Measurements from ENCODE around the gene STRIP1. TPM values are rescaled to one million over a fixed set of nuclear protein-coding genes. Genes with fewer than 3 reads are reported as not detected.

The STRIP1 gene
- polyA plus RNA-seq, 1 donor = 37.8 TPM

DNA sequence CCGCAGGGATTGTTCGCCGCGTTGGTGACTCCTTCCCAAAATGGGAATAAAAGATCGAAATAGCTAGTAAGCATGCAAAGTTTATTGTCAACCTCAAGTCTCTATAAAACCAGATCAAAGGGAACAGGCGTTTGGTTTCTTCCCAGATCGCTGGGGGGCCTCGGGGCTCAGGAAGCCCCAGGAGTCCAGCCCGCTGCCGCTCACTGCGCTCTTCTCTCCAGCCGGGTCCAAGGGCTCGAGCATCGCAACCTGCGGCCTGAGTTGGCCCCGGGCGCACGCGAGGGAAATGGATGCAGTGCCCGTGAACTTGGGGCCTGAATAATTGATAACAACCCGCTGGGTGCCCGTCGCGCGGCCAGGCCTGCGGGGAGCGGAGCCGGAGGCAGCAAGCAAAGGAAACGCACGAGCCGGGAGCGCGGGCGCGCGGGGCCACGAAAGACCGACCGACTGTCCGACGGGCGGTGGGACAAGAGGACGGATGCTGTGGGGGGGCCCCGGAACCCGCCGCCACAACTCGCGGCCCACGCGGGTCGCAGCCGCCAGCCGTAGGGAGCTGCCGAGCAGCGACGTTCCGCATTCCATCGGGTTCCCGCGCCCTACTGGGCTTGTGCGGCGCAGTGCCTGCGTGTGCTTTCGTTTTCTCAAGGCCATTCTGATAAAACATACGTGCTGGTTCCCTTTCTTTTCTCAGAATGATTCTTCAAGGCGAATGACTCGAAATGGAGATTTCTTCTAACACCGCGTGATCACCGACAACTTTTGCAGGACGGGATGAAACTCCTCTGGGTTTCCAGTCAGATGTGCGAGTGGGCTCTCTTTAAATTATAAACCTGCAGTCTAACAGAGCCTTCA is 50.0 kb downstream of the STRIP1 start:
- peak; percentile 56 to 81 for DNase-seq
- Histone ChIP-seq H3K4me3 (ENCODE audit: low read length) (peak overlapping the region; percentile 32), H3K36me3 (ENCODE audit: control insufficient read depth, insufficient read depth, low read length) (no peaks in the 10 kb centered on the region), H3K4me1 (ENCODE audit: control insufficient read depth, insufficient read depth, low read length) (peaks cover 8% of the 10 kb centered on the region), H3K27me3 (ENCODE audit: control insufficient read depth, insufficient read depth, low read length) (peaks cover 82% of the 10 kb centered on the region), H3K9me3 (ENCODE audit: control insufficient read depth, low read depth, low read length) (peaks cover 8% of the 10 kb centered on the region), H3K27ac (ENCODE audit: low read length) (no peak overlapping the region)
- no CpG with 5 or more reads among the region's 72 CpGs for WGBS (ENCODE audit: insufficient coverage, low lambda C conversion rate)

DNA sequence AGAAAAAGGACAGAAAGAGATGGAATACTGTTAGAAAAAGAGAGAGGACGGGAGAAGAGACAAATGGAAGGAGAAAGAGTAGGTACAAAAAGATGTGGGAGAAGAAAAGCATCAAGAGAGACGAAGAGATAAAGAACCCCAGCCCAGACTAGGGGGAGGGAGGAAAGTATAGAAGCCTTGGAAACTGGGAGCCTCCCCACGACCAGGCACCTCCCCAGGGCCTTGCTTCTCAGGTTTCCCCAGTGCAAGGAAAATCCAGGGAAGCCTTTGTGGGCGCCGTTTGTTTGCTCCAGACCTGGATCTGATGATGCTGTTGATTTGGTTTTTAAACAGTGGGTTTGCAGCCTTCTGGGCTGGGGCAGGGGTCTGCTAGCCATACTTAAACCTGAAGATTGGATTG is 51.2 kb downstream of the STRIP1 start:
- no peak for DNase-seq
- Histone ChIP-seq H3K9me3 (ENCODE audit: control insufficient read depth, low read depth, low read length) (peaks cover 8% of the 10 kb centered on the region), H3K4me3 (ENCODE audit: low read length) (no peak overlapping the region), H3K27ac (ENCODE audit: low read length) (no peak overlapping the region), H3K36me3 (ENCODE audit: control insufficient read depth, insufficient read depth, low read length) (no peaks in the 10 kb centered on the region), H3K27me3 (ENCODE audit: control insufficient read depth, insufficient read depth, low read length) (peaks cover 90% of the 10 kb centered on the region), H3K4me1 (ENCODE audit: control insufficient read depth, insufficient read depth, low read length) (peaks cover 8% of the 10 kb centered on the region)
- WGBS (ENCODE audit: insufficient coverage, low lambda C conversion rate) = 35% methylated on average over 2 of the region's 5 CpGs

DNA sequence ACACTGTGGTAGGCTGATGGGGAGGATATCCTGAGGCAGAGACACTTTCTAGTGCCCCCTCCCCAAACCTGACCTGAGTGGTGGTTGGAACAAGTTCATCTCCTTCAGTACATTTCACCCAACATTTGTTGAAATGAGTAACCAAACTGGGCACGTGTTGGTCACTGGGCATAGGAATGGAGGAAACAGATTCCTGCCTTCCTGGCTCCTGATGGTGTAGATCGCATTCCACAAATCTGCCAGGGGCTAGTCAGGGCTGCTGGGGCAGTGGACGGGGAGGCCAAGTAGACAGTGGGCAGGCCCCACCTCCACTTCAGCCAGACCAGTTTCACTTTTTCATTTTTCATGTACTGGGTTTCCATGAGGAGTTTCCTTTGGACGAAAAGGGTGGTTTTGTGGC is 52.5 kb downstream of the STRIP1 start:
- no peak overlapping the region for H3K4me3 ChIP-seq (ENCODE audit: low read length)
- WGBS (ENCODE audit: insufficient coverage, low lambda C conversion rate) = no CpG with 5 or more reads among the region's 4 CpGs
- DNase-seq = no peak
- H3K9me3 ChIP-seq (ENCODE audit: control insufficient read depth, low read depth, low read length) = peaks cover 8% of the 10 kb centered on the region
- no peaks in the 10 kb centered on the region for H3K36me3 ChIP-seq (ENCODE audit: control insufficient read depth, insufficient read depth, low read length)
- peaks cover 87% of the 10 kb centered on the region for H3K27me3 ChIP-seq (ENCODE audit: control insufficient read depth, insufficient read depth, low read length)
- H3K4me1 ChIP-seq (ENCODE audit: control insufficient read depth, insufficient read depth, low read length) = peaks cover 8% of the 10 kb centered on the region
- no peak overlapping the region for H3K27ac ChIP-seq (ENCODE audit: low read length)

DNA sequence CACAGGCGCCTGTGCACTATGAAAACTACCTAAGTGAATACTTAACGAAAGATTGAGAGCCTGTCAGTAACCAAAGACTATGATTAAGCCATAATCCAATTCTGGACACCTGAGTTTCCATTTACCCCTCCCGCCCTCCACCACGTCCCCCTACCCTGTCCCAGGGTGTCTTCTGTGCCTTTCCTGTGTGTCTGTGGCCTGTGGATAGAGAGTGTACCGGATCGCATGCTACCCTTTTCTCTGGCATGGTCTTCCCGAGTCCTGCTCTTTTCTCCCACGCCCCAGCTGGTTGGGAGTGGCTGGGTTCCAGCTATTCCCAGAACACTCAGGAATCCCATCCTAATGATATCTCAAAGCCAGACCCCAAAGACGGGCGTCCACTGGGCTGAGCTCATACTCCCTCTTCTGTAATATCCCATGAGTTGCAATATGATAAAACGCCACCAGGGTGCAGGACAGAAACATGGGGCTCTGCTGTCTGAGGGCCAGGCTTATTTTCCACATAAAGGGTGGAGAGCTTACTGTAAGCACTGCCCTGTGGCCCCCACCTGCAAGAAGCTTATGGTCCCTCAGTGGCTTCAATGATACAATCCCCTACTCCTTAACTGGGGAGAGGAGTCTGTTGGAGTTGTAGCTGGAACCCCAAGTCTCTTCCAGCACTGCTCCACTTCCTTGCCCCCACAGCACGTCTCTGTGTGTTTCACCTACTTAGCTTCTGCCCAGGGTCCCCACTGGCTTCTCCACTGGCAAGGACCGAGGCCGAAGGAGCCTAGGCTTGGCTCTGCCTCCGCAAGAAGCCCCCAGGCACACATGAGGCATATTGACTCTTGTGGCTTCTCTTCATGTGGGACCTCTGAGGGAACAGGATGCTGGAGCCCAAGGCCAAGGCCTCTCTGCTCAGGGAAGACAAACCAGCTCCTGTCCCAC is 53.7 kb downstream of the STRIP1 start:
- peak in 1 of 2 donors; percentile 41 for DNase-seq
- H3K4me1 ChIP-seq (ENCODE audit: control insufficient read depth, insufficient read depth, low read length) = peaks cover 8% of the 10 kb centered on the region
- no peak overlapping the region for H3K4me3 ChIP-seq (ENCODE audit: low read length)
- H3K36me3 ChIP-seq (ENCODE audit: control insufficient read depth, insufficient read depth, low read length) = no peaks in the 10 kb centered on the region
- H3K27ac ChIP-seq (ENCODE audit: low read length) = no peak overlapping the region
- peaks cover 8% of the 10 kb centered on the region for H3K9me3 ChIP-seq (ENCODE audit: control insufficient read depth, low read depth, low read length)
- no CpG with 5 or more reads among the region's 15 CpGs for WGBS (ENCODE audit: insufficient coverage, low lambda C conversion rate)
- H3K27me3 ChIP-seq (ENCODE audit: control insufficient read depth, insufficient read depth, low read length) = peaks cover 85% of the 10 kb centered on the region

DNA sequence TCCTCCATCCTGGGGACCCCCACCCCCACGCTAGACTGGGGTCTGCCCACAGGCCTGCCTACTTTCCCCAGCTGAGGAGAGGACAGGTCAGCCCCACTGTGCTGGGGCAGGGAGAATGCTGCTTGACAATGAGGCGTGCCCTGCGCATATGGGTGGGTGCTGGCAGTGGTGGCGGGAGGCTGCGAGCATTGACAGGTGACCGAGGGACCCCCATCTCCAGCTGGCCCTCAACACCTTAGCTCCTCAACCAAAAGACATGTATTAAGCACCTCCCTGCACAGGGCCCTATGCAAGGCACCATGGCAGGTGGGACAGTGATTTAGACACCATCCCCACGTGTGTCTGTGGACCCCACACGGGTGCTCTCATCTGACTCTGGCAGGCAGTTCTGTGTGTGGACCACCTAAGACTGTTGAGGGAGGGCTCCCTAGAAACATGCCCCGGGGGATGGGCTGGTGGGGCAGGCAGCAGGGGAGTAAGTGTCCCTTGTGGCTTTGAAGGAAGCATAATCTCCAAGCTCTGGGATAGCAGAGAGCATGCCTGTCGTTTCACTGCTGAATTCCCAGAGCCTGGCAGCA is 54.4 kb downstream of the STRIP1 start:
- Histone ChIP-seq H3K9me3 (ENCODE audit: control insufficient read depth, low read depth, low read length) (peaks cover 6% of the 10 kb centered on the region), H3K4me3 (ENCODE audit: low read length) (no peak overlapping the region), H3K27ac (ENCODE audit: low read length) (no peak overlapping the region), H3K36me3 (ENCODE audit: control insufficient read depth, insufficient read depth, low read length) (no peaks in the 10 kb centered on the region), H3K27me3 (ENCODE audit: control insufficient read depth, insufficient read depth, low read length) (peaks cover 82% of the 10 kb centered on the region), H3K4me1 (ENCODE audit: control insufficient read depth, insufficient read depth, low read length) (peaks cover 6% of the 10 kb centered on the region)
- DNase-seq = no peak
- WGBS (ENCODE audit: insufficient coverage, low lambda C conversion rate) = no CpG with 5 or more reads among the region's 10 CpGs

DNA sequence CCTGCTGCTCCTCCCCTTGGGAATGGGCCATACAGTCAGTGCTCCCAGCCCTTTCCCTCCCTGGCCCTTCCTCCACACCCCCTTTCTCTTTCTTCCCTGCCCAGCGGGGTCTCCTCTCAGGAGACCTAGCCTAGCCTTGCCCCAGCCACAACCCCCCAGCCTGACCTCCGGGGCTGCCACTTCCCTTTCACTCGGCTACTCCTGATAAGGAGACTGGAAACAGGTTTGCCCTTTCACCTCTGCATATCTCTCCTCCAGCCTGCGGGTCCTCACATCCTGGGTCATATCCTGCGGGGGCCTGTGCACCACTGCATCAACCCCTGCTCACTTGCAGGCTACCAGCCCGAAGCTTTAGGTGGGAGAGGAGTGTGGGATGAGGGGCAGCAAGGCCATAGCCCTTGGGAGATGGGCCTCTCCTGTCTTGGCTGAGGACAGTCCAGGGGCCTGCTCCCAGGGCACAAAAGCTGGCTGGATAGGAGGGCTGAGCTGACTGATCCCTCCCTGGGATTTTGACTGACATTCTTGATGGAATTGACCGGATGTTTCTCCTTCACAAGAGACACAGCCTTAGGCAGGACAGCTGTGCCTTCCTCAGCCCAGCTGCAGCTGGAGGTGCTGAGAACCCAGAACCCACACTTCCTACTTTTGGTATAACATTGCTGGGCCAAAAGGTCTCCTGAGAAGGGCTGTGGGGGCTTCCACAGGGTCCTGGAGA is 55.3 kb downstream of the STRIP1 start:
- Histone ChIP-seq H3K27me3 (ENCODE audit: control insufficient read depth, insufficient read depth, low read length) (peaks cover 82% of the 10 kb centered on the region), H3K27ac (ENCODE audit: low read length) (no peak overlapping the region), H3K36me3 (ENCODE audit: control insufficient read depth, insufficient read depth, low read length) (no peaks in the 10 kb centered on the region), H3K9me3 (ENCODE audit: control insufficient read depth, low read depth, low read length) (no peaks in the 10 kb centered on the region), H3K4me3 (ENCODE audit: low read length) (no peak overlapping the region), H3K4me1 (ENCODE audit: control insufficient read depth, insufficient read depth, low read length) (no peaks in the 10 kb centered on the region)
- WGBS (ENCODE audit: insufficient coverage, low lambda C conversion rate) = no CpG with 5 or more reads among the region's 7 CpGs
- DNase-seq = no peak

DNA sequence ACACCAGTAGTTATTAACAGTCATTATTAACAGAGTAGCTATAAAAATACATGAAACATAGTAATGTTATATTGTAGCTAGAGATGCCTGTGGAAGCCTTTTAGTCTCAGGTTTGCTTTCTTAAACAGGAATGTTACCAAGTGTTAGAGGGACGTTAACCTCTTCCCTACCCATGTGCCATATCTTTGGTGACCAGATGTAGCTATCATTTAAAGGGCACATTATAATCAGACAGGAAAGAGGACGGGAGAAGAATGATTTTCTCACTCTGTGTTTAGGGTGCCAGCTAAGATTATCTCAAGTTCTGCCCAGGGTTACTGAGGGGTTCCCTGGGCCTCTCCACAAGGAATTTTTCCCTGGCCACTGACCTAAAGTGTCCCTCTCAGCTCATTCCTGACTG is 57.0 kb downstream of the STRIP1 start:
- H3K9me3 ChIP-seq (ENCODE audit: control insufficient read depth, low read depth, low read length) = no peaks in the 10 kb centered on the region
- no CpG with 5 or more reads among the region's 2 CpGs for WGBS (ENCODE audit: insufficient coverage, low lambda C conversion rate)
- H3K4me3 ChIP-seq (ENCODE audit: low read length) = no peak overlapping the region

DNA sequence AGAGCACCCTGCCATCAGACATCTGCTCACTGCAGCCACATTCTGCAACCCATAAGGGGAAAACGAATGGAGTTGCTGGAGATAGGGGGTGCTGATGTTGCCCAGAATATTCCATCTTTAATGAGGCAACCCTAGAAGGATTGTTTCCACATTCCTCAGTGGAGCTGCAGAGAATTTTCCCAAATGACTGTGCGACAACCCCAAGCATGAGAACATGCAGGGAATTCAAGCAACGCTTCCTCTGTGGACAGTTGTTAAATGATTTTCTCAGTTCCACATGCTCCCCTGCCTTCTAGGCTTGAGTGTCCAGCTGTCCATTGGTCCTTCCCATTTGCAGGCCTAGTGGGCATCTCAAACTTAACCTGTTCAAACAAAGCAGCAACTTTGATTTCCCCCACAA is 57.4 kb downstream of the STRIP1 start:
- H3K27me3 ChIP-seq (ENCODE audit: control insufficient read depth, insufficient read depth, low read length) = peaks cover 75% of the 10 kb centered on the region
- no CpG with 5 or more reads among the region's 3 CpGs for WGBS (ENCODE audit: insufficient coverage, low lambda C conversion rate)
- DNase-seq = no peak
- no peak overlapping the region for H3K4me3 ChIP-seq (ENCODE audit: low read length)
- no peaks in the 10 kb centered on the region for H3K9me3 ChIP-seq (ENCODE audit: control insufficient read depth, low read depth, low read length)
- no peaks in the 10 kb centered on the region for H3K36me3 ChIP-seq (ENCODE audit: control insufficient read depth, insufficient read depth, low read length)
- H3K4me1 ChIP-seq (ENCODE audit: control insufficient read depth, insufficient read depth, low read length) = no peaks in the 10 kb centered on the region
- H3K27ac ChIP-seq (ENCODE audit: low read length) = no peak overlapping the region

More for the DNA sequence above, 57.0 kb downstream of the STRIP1 start:
- Histone ChIP-seq H3K4me1 (ENCODE audit: control insufficient read depth, insufficient read depth, low read length) (no peaks in the 10 kb centered on the region), H3K27me3 (ENCODE audit: control insufficient read depth, insufficient read depth, low read length) (peaks cover 77% of the 10 kb centered on the region), H3K27ac (ENCODE audit: low read length) (no peak overlapping the region), H3K36me3 (ENCODE audit: control insufficient read depth, insufficient read depth, low read length) (no peaks in the 10 kb centered on the region)
- no peak for DNase-seq

DNA sequence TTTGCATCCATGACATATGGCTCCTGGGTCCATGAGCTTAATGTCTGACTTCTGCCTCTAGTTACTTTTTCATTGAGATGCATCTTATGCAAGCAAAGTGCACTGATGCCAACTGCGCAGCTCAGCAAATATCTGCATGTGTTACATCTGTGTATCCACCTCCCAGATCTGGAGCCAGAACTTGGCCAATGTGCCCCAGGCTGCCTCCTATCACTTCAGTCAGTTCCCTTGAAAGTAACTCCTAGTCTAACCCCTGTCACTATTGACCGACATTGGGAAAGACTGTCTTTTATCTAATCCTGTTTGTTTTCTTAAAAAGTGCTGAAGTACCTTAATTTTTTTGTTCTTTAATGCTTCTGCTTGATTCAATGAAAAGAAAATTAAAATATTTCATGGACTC is 58.6 kb downstream of the STRIP1 start:
- 43% methylated on average over 1 of the region's 2 CpGs for WGBS (ENCODE audit: insufficient coverage, low lambda C conversion rate)
- Histone ChIP-seq H3K4me3 (ENCODE audit: low read length) (no peak overlapping the region), H3K27ac (ENCODE audit: low read length) (no peak overlapping the region), H3K36me3 (ENCODE audit: control insufficient read depth, insufficient read depth, low read length) (no peaks in the 10 kb centered on the region), H3K27me3 (ENCODE audit: control insufficient read depth, insufficient read depth, low read length) (peaks cover 69% of the 10 kb centered on the region), H3K4me1 (ENCODE audit: control insufficient read depth, insufficient read depth, low read length) (no peaks in the 10 kb centered on the region), H3K9me3 (ENCODE audit: control insufficient read depth, low read depth, low read length) (no peaks in the 10 kb centered on the region)
- DNase-seq = no peak

Measured in large intestine (tissue), 3 donors.